Activated B cell treated with CpG ODN at 0.5 μM for 24 hours (primary cell): ENCODE measurements around the gene HAND1. TPM values are rescaled to one million over a fixed set of nuclear protein-coding genes. Genes with fewer than 3 reads are reported as not detected.

Experiments
- ATAC-seq: fragments of 200-7000 bp; cut with Tn5 transposase; one replicate; pipeline ENCODE4 v1.10.0; 2021; ENCODE audit warnings: low read depth, mild to moderate bottlenecking, moderate library complexity
- CTCF ChIA-PET: fragments of 350-600 bp; sonication (Branson Sonifier 250); formaldehyde crosslinking; loops from one replicate; lab custom pipeline; 2021; ENCODE audit warnings: antibody characterized with exemption; lab: Charles Lee
- POLR2A ChIA-PET: fragments of 350-600 bp; sonication (Branson Sonifier 250); formaldehyde crosslinking; loops from one replicate; lab custom pipeline; 2021; ENCODE audit warnings: antibody characterized with exemption; lab: Charles Lee
- DNase-seq: peaks from one replicate; pipeline ENCODE4 v3.0.0; 2022
- H3K27ac Mint-ChIP-seq: one replicate; pipeline ENCODE4 v1.8.0; 2020; ENCODE audit warnings: mixed read lengths
- H3K27me3 Mint-ChIP-seq: one replicate; pipeline ENCODE4 v1.8.0; 2021; ENCODE audit warnings: mixed read lengths
- H3K36me3 Mint-ChIP-seq: one replicate; pipeline ENCODE4 v1.8.0; 2021; ENCODE audit warnings: low read depth, mixed read lengths
- H3K4me1 Mint-ChIP-seq: one replicate; pipeline ENCODE4 v1.8.0; 2021; ENCODE audit warnings: mixed read lengths
- H3K4me3 Mint-ChIP-seq: one replicate; pipeline ENCODE4 v1.8.0; 2020; ENCODE audit warnings: mild to moderate bottlenecking, mixed read lengths
- H3K9me3 Mint-ChIP-seq: one replicate; pipeline ENCODE4 v1.8.0; 2020; ENCODE audit warnings: mixed read lengths
- intact Hi-C: fragments of 100-400 bp; cut with micrococcal nuclease; formaldehyde crosslinking; loops from one replicate; pipeline ENCODE4 v1.15.1; 2024
- total RNA-seq: library from RNA; stranded (reverse); gene quantifications from 2 replicates; pipeline ENCODE4 v1.2.3, GENCODE V29; 2022
- TF ChIP-seq, protein P1 (sequence below): fragments of 200-600 bp; IDR thresholded peaks from one replicate; pipeline ENCODE4 v1.8.0; 2022; ENCODE audit warnings: antibody characterized with exemption, mild to moderate bottlenecking

Gene HAND1
- total RNA-seq, 1 donor from 2014 or later = not detected

DNA sequence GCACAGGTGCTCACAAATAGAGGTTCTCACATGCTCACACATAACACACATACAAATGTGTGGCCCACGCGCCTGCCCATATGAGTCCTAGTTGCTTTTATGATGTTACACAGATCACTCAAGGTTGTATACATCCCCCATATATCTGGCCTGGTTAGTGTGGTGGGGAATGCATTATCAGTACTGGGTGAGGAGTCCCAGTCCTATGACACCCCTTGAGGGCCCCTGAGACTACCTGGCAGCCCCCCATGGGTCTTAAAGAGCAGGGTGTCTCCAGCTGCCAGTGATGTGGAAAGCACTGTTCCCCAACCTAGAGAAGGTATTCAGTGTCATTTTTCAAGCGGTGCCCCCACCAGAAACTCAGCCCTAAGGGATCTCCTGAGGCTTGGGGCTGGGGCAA lies 2.8 kb upstream of the HAND1 start:
- H3K27me3 Mint-ChIP-seq = peaks cover 80% of the 10 kb centered on the region
- CTCF ChIA-PET = interaction anchor here (0.9 kb wide), 1 partner anchor 13 kb away, joined by 3 read pairs; no protein-coding TSS in a partner anchor
- TF ChIP-seq, protein P1, sequence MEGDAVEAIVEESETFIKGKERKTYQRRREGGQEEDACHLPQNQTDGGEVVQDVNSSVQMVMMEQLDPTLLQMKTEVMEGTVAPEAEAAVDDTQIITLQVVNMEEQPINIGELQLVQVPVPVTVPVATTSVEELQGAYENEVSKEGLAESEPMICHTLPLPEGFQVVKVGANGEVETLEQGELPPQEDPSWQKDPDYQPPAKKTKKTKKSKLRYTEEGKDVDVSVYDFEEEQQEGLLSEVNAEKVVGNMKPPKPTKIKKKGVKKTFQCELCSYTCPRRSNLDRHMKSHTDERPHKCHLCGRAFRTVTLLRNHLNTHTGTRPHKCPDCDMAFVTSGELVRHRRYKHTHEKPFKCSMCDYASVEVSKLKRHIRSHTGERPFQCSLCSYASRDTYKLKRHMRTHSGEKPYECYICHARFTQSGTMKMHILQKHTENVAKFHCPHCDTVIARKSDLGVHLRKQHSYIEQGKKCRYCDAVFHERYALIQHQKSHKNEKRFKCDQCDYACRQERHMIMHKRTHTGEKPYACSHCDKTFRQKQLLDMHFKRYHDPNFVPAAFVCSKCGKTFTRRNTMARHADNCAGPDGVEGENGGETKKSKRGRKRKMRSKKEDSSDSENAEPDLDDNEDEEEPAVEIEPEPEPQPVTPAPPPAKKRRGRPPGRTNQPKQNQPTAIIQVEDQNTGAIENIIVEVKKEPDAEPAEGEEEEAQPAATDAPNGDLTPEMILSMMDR = no peak
- no peaks in the 10 kb centered on the region for H3K36me3 Mint-ChIP-seq
- POLR2A ChIA-PET = no interaction called here
- no peak for ATAC-seq
- H3K4me1 Mint-ChIP-seq = peaks cover 41% of the 10 kb centered on the region
- H3K9me3 Mint-ChIP-seq = no peaks in the 10 kb centered on the region
- intact Hi-C loops = no loop called here
- H3K4me3 Mint-ChIP-seq = no peak overlapping the region
- no peak overlapping the region for H3K27ac Mint-ChIP-seq
- no peak for DNase-seq

DNA sequence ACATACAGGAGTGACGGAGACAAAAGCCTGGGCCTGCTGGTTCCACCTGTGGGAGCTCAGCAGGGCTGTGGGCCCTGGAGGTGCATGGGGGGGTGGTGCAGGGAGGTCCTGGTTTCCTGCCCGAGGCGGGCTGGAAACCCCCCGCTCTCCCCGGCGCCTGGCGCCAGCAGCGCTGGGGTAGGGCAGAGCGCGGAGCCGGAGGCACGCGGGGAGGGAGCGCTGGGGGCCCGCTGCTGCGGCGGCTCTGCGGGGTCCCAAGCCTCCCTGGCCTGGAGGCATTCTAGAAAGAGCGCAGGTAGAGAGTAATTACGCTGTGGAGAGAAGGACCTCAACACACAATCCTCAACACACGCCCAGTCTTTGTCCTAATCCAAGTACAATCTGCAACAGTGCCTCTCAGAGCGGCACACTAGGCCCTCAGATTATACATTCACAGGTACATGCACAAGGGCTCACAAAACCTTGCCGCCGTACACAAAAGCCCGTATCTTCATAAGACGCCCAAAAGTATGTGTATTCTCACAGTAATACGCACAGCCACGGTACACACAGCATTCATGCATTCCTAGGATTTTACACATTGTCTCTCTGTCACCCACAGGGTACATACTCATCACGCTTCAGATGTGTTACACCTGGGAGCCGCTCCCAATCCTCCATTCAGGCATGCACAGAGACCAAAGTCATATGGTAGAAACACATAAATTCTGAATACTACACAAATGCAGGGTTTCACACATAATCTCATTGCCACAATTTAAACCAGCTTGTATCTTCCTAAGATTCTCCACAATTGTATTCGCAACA lies 2.1 kb upstream of the HAND1 start:
- H3K27ac Mint-ChIP-seq = no peak overlapping the region
- no peak overlapping the region for H3K4me3 Mint-ChIP-seq
- H3K36me3 Mint-ChIP-seq = no peaks in the 10 kb centered on the region
- no peaks in the 10 kb centered on the region for H3K9me3 Mint-ChIP-seq
- CTCF ChIA-PET = interaction anchor here (0.9 kb wide), 1 partner anchor 12 kb away, joined by 3 read pairs; no protein-coding TSS in a partner anchor
- DNase-seq (no peak), ATAC-seq (no peak)
- H3K4me1 Mint-ChIP-seq = peaks cover 46% of the 10 kb centered on the region
- TF ChIP-seq, protein P1 = no peak
- H3K27me3 Mint-ChIP-seq = peaks cover 78% of the 10 kb centered on the region
- POLR2A ChIA-PET = no interaction called here
- intact Hi-C loops = no loop called here

DNA sequence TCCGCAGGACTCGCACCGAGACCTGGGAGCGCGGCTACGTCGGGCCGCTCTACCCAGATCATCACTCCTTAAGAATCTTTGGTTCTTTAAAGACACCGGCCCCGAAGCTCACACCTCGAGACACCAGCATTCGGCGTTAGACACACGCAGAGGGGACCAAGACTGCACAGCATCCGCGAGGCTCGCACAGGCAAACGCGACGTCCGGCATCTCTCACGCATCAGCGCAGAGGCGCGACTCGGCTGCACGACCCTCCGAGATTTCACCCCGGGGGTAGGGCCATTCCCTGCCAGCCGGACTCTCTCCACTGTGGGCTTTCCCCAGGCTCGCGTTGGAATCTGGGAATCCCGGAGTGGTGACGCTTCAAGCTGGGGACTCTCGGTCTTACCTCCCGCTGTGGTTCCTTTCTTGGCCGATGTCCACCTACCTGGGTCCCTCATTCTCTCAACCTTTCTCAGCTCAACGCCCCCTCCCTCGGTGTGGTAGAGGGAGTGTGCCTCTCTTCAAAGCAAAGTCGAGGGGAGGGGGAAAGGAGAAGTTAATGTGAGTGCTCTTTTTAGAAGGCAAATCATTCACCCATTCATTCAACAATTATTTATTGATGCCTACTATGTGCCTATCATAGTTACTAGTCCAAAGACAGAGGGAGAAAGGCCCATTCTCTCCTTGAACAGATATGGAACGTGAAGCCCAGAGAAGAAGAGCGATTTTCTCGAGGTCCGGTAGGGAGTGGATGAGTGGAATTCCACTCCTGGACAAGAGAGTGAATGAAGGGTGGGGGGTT lies 1.3 kb upstream of the HAND1 start:
- Mint-ChIP-seq H3K4me3 (peak overlapping the region; percentile 69), H3K27me3 (peaks cover 79% of the 10 kb centered on the region), H3K4me1 (peaks cover 54% of the 10 kb centered on the region), H3K27ac (no peak overlapping the region), H3K36me3 (no peaks in the 10 kb centered on the region), H3K9me3 (no peaks in the 10 kb centered on the region)
- ATAC-seq (no peak), DNase-seq (no peak)
- CTCF ChIA-PET = interaction anchor here (0.6 kb wide), 1 partner anchor 89 kb away, joined by 3 read pairs; no protein-coding TSS in a partner anchor
- TF ChIP-seq, protein P1 = no peak
- intact Hi-C loops = no loop called here
- POLR2A ChIA-PET = no interaction called here

DNA sequence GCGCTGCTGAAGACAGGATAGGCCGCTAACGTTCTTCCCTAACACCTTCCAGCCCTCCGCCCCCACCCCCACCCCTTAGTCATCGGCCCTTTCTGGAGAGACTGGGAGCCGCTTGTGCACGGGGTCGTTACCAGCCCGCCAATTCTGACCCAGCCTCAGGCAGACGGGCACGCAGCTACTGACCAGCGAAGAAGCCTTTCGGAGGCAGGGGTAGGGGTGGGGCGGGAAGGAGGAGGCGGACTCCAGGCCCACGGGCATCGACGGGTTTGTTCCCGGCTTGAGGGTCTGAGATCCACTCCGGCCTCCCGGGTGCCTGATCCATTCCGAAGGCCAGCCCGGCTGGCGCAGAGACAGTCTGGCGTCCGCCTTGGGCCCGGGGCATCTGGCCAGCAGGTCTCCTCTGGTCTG lies 729 bp upstream of the HAND1 start:
- H3K27ac Mint-ChIP-seq = no peak overlapping the region
- peaks cover 79% of the 10 kb centered on the region for H3K27me3 Mint-ChIP-seq
- intact Hi-C loops = no loop called here
- no peaks in the 10 kb centered on the region for H3K36me3 Mint-ChIP-seq
- DNase-seq = no peak
- ChIA-PET POLR2A (no interaction called here), CTCF (interaction anchor here (0.6 kb wide), 1 partner anchor 89 kb away, joined by 3 read pairs; no protein-coding TSS in a partner anchor)
- TF ChIP-seq, protein P1 = no peak
- no peak for ATAC-seq
- H3K4me1 Mint-ChIP-seq = peaks cover 56% of the 10 kb centered on the region
- H3K4me3 Mint-ChIP-seq = no peak overlapping the region
- no peaks in the 10 kb centered on the region for H3K9me3 Mint-ChIP-seq
